ENCODE data around the gene PIGU.

The PIGU gene

DNA sequence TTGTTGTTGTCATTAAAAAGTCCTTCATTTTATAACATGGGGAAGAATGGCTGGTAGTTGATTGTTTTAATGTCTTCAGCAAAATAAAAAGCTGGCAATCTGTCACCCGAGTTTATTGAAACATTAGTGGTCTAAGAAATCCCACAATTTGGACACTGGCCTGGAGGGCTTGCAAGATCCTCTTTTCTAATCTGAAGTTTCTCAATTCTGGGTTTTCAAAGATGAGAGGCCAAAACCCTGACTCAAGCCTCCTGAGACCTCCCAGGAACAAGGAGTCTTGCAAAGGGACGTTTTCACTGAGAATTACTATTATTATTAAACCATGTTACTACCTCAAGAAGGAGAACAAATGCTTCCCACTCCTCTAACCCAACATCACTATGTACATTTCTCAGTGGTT lies 98.9 kb downstream of the PIGU start:
- Histone ChIP-seq H3K27ac (ENCODE audit: extremely low read depth, low read depth, low read length) (no peak overlapping the region), H3K9me3 (ENCODE audit: control insufficient read depth, insufficient read depth, low read depth, low read length) (no peaks in the 10 kb centered on the region), H3K4me3 (ENCODE audit: low read depth, low read length) (no peak overlapping the region), H3K36me3 (ENCODE audit: control insufficient read depth in 2 of 2, insufficient read depth in 1 of 2, low read length in 2 of 2) (peaks cover 0 to 12% of the 10 kb centered on the region in 2 experiments; a peak in 1 of 3 replicates), H3K4me1 (ENCODE audit: control insufficient read depth, insufficient read depth, low read length) (no peaks in the 10 kb centered on the region)
- ChIA-PET POLR2A (no interaction called here), CTCF (interaction anchor here (0.7 to 3.5 kb wide), 6 partner anchors 129 to 464 kb away, joined by 3 to 21 read pairs (median 6); no protein-coding TSS in a partner anchor)
- TF ChIP-seq ZNF311 (tag by site-specific recombination; IDR thresholded peaks at IDR 0.05; ENCODE audit: borderline replicate concordance) (no peak), OSR2 (tag by site-specific recombination; IDR thresholded peaks at IDR 0.05) (no peak), OVOL3 (tag by site-specific recombination; IDR thresholded peaks at IDR 0.05) (no peak), SALL2 (tag by site-specific recombination; IDR thresholded peaks at IDR 0.05; ENCODE audit: borderline replicate concordance) (no peak), ZNF549 (tag by site-specific recombination; IDR thresholded peaks at IDR 0.05) (no peak), ZBTB48 (tag by site-specific recombination; IDR thresholded peaks at IDR 0.05) (no peak), KLF8 (tag by site-specific recombination; IDR thresholded peaks at IDR 0.05) (no peak), ZNF571 (tag by site-specific recombination; IDR thresholded peaks at IDR 0.05) (no peak), ZNF138 (tag by site-specific recombination; IDR thresholded peaks at IDR 0.05; ENCODE audit: borderline replicate concordance) (no peak), ZNF324 (tag by site-specific recombination; IDR thresholded peaks at IDR 0.05) (no peak), ZNF302 (tag by site-specific recombination; IDR thresholded peaks at IDR 0.05; ENCODE audit: low read depth) (no peak), ZNF654 (tag by site-specific recombination; IDR thresholded peaks at IDR 0.05; ENCODE audit: low read depth) (no peak), ZSCAN23 (tag by site-specific recombination; IDR thresholded peaks at IDR 0.05) (no peak), ZNF223 (tag by site-specific recombination; IDR thresholded peaks at IDR 0.05) (no peak)
- TF ChIP-seq, protein P1, sequence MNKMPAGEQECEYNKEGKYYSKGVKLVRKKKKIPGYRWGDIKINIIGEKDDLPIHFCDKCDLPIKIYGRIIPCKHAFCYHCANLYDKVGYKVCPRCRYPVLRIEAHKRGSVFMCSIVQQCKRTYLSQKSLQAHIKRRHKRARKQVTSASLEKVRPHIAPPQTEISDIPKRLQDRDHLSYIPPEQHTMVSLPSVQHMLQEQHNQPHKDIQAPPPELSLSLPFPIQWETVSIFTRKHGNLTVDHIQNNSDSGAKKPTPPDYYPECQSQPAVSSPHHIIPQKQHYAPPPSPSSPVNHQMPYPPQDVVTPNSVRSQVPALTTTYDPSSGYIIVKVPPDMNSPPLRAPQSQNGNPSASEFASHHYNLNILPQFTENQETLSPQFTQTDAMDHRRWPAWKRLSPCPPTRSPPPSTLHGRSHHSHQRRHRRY (tag by site-specific recombination; IDR thresholded peaks at IDR 0.05), result no peak
- TF ChIP-seq, protein P2, sequence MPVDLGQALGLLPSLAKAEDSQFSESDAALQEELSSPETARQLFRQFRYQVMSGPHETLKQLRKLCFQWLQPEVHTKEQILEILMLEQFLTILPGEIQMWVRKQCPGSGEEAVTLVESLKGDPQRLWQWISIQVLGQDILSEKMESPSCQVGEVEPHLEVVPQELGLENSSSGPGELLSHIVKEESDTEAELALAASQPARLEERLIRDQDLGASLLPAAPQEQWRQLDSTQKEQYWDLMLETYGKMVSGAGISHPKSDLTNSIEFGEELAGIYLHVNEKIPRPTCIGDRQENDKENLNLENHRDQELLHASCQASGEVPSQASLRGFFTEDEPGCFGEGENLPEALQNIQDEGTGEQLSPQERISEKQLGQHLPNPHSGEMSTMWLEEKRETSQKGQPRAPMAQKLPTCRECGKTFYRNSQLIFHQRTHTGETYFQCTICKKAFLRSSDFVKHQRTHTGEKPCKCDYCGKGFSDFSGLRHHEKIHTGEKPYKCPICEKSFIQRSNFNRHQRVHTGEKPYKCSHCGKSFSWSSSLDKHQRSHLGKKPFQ (tag by site-specific recombination; IDR thresholded peaks at IDR 0.05), result no peak
- TF ChIP-seq, protein P3, sequence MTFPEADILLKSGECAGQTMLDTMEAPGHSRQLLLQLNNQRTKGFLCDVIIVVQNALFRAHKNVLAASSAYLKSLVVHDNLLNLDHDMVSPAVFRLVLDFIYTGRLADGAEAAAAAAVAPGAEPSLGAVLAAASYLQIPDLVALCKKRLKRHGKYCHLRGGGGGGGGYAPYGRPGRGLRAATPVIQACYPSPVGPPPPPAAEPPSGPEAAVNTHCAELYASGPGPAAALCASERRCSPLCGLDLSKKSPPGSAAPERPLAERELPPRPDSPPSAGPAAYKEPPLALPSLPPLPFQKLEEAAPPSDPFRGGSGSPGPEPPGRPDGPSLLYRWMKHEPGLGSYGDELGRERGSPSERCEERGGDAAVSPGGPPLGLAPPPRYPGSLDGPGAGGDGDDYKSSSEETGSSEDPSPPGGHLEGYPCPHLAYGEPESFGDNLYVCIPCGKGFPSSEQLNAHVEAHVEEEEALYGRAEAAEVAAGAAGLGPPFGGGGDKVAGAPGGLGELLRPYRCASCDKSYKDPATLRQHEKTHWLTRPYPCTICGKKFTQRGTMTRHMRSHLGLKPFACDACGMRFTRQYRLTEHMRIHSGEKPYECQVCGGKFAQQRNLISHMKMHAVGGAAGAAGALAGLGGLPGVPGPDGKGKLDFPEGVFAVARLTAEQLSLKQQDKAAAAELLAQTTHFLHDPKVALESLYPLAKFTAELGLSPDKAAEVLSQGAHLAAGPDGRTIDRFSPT (tag by site-specific recombination; IDR thresholded peaks at IDR 0.05), result no peak
- TF ChIP-seq, protein P4, sequence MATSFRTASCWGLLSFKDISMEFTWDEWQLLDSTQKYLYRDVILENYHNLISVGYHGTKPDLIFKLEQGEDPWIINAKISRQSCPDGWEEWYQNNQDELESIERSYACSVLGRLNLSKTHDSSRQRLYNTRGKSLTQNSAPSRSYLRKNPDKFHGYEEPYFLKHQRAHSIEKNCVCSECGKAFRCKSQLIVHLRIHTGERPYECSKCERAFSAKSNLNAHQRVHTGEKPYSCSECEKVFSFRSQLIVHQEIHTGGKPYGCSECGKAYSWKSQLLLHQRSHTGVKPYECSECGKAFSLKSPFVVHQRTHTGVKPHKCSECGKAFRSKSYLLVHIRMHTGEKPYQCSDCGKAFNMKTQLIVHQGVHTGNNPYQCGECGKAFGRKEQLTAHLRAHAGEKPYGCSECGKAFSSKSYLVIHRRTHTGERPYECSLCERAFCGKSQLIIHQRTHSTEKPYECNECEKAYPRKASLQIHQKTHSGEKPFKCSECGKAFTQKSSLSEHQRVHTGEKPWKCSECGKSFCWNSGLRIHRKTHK (tag by site-specific recombination; IDR thresholded peaks at IDR 0.05), result no peak
- TF ChIP-seq, protein P5, sequence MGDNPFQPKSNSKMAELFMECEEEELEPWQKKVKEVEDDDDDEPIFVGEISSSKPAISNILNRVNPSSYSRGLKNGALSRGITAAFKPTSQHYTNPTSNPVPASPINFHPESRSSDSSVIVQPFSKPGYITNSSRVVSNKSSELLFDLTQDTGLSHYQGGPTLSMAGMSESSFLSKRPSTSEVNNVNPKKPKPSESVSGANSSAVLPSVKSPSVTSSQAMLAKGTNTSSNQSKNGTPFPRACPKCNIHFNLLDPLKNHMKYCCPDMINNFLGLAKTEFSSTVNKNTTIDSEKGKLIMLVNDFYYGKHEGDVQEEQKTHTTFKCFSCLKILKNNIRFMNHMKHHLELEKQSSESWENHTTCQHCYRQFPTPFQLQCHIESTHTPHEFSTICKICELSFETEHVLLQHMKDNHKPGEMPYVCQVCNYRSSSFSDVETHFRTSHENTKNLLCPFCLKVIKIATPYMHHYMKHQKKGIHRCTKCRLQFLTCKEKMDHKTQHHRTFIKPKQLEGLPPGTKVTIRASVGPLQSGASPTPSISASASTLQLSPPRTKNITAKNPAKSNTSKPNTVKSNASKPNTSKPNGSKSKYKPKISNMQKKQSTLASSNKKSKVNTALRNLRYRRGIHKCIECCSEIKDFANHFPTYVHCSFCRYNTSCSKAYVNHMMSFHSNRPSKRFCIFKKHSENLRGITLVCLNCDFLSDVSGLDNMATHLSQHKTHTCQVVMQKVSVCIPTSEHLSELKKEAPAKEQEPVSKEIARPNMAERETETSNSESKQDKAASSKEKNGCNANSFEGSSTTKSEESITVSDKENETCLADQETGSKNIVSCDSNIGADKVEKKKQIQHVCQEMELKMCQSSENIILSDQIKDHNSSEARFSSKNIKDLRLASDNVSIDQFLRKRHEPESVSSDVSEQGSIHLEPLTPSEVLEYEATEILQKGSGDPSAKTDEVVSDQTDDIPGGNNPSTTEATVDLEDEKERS (tag by site-specific recombination; IDR thresholded peaks at IDR 0.05), result no peak

All from HEK293 (cell line).